Loucy (cell line): ENCODE results near the gene RNF8.

Experiments used
- CTCF ChIP-seq: fragments of 200-600 bp; sonication (generic); conservative IDR thresholded peaks from 2 replicates; pipeline ENCODE4 v1.5.1; 2014; ENCODE audit warnings: mild to moderate bottlenecking, antibody characterized with exemption, low read length
- EZH2phosphoT487 ChIP-seq: fragments of 200-600 bp; IDR thresholded peaks from 2 replicates; pipeline ENCODE4 v1.6.1; 2018; ENCODE audit warnings: antibody characterized with exemption, mild to moderate bottlenecking, moderate library complexity, borderline replicate concordance

GRCh38 chr6:37321516-37322415 is 32.0 kb upstream of the RNF8 start:
- no peak for TF ChIP-seq CTCF
- TF ChIP-seq EZH2phosphoT487: no peak
